ENCODE measurements around the gene ST6GALNAC5.

DNA sequence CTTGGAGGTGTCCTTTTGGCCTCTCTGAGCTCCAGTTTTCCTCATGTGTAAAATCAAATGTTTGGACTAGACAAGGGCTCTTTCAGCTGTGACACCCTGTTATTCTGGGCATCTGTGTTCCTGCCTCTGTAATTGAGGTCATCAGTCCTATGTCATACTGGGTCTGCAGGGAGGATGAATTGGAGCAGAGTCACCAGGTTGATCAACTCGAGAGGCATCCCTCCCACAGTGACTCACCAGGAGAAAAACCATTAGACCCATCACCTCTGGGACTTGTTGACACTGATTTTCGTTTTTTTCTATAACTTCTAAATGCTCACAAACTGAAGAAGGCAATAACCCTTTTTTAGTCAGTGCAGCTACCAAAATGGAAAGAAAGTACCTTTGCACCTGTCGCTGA, 82.2 kb downstream of the ST6GALNAC5 start:
- TF ChIP-seq, protein P1, sequence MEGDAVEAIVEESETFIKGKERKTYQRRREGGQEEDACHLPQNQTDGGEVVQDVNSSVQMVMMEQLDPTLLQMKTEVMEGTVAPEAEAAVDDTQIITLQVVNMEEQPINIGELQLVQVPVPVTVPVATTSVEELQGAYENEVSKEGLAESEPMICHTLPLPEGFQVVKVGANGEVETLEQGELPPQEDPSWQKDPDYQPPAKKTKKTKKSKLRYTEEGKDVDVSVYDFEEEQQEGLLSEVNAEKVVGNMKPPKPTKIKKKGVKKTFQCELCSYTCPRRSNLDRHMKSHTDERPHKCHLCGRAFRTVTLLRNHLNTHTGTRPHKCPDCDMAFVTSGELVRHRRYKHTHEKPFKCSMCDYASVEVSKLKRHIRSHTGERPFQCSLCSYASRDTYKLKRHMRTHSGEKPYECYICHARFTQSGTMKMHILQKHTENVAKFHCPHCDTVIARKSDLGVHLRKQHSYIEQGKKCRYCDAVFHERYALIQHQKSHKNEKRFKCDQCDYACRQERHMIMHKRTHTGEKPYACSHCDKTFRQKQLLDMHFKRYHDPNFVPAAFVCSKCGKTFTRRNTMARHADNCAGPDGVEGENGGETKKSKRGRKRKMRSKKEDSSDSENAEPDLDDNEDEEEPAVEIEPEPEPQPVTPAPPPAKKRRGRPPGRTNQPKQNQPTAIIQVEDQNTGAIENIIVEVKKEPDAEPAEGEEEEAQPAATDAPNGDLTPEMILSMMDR (IDR thresholded peaks at IDR 0.05; ENCODE audit: insufficient read depth, low read length), result no peak
- TF ChIP-seq, protein P2, sequence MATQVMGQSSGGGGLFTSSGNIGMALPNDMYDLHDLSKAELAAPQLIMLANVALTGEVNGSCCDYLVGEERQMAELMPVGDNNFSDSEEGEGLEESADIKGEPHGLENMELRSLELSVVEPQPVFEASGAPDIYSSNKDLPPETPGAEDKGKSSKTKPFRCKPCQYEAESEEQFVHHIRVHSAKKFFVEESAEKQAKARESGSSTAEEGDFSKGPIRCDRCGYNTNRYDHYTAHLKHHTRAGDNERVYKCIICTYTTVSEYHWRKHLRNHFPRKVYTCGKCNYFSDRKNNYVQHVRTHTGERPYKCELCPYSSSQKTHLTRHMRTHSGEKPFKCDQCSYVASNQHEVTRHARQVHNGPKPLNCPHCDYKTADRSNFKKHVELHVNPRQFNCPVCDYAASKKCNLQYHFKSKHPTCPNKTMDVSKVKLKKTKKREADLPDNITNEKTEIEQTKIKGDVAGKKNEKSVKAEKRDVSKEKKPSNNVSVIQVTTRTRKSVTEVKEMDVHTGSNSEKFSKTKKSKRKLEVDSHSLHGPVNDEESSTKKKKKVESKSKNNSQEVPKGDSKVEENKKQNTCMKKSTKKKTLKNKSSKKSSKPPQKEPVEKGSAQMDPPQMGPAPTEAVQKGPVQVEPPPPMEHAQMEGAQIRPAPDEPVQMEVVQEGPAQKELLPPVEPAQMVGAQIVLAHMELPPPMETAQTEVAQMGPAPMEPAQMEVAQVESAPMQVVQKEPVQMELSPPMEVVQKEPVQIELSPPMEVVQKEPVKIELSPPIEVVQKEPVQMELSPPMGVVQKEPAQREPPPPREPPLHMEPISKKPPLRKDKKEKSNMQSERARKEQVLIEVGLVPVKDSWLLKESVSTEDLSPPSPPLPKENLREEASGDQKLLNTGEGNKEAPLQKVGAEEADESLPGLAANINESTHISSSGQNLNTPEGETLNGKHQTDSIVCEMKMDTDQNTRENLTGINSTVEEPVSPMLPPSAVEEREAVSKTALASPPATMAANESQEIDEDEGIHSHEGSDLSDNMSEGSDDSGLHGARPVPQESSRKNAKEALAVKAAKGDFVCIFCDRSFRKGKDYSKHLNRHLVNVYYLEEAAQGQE (IDR thresholded peaks at IDR 0.05; ENCODE audit: insufficient replicate concordance, low read depth), result no peak

Measured in HL-60 (cell line).